ENCODE measurements around the gene AMN1. TPM values are rescaled to one million over a fixed set of nuclear protein-coding genes. Genes with fewer than 3 reads are reported as not detected.
A peak's percentile ranks its signal among the peaks of the same experiment; 100 is the strongest.

AMN1 gene
- polyA plus RNA-seq, 1 donor: 22.3 TPM

DNA sequence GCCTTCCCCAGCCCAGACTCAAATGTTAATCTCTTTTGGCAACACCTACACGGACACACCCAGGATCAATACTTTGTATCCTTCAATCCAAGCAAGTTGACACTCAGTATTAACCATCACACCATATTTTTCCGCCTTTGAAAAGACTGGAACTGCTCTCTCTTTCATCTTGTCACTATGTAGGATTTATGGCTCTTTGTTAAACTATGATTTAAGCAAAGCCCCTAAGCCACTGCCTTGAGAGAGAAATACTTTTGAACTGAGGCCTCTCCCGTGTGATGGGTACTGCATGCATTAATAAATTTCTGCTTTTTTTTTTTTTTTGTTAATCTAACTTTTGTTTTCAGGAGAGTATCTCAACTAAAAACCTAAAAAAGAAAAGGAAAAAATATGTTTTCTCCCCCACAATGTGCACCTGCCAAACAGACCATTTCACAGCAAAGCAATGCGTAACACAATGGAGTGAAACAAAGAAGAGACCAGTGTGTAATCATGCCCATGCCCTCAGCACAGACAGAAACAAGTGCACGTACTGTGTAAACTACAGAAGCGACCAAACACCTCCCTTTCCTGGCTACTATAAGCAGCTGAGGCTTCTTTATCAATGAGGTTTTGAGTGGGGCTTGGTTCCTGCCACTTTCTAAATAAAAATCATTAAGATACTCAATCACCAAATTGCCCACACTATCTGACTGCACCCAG is 97.6 kb downstream of the AMN1 start:
- no peak for DNase-seq

DNA sequence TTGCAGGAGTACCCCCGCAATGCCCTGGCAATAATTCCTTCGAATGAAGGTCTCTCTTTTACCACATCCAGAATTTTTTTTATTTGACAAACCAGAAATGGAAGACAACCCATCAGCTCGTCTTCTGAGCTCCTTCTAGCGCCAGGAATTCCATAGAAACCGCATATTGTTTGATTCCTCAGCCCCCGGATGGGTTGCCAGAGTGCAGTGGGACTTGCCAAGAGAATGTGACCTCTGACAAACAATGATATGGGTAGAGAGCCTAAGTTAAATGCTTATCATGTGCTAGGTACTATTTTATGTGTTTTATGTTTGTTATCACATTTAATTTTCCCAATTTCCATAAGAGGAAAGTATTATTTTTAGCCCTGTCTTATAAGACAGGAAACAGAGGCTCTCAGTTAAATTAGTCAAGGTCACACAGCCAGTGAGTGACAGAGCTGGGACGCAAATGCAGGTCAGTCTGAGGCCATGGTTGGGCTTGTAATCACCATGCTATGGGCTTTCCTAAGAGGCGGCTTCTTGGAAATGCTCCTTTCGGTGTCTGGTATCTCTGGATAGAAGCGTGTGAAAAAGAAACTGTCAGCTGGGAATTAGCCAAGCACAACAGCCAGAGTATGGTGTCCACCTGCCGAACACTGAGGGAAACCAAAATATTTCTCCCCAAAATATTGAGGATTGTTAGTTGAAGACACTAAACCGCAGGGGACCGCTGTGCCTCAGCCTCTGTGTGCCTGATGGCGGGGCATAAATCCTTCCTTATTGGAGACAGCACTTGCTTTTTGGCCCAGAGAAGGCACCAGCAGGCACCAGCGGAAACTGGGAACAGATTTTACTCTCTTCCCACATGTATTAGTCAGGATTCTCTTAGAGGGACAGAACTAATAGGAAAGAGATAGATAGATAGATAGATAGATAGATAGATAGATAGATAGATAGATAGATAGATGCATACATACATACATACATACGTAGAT is 98.8 kb downstream of the AMN1 start:
- peak; percentile 73 for DNase-seq

DNA sequence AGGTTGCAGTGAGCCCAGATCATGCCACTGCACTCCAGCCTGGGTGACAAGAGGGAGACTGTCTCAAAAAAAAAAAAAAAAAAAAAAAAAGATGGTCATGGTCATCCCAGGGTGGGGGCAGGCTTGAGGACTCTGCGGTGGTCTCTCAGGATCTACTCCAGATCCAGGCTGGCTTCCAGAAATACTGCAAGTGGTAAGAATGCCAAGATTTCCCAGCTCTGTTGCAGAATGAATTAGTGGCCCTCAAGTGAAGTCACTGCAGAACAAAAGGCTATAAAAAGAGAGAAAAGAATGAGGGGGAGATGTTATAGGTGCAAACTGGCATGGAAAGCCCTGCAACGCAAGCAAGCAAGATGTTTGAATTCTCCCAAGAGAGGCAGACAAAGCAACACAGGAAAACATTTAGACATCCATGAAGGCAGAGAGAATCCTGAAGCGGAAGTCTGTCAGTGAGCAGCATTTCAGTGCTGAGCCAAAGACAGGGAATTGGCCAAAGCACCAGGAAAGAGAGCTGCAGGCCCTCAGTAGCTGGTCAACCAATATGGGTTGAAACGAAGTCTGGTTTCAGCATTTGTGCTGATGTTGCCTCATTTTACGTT is 101.3 kb downstream of the AMN1 start:
- no peak for DNase-seq

DNA sequence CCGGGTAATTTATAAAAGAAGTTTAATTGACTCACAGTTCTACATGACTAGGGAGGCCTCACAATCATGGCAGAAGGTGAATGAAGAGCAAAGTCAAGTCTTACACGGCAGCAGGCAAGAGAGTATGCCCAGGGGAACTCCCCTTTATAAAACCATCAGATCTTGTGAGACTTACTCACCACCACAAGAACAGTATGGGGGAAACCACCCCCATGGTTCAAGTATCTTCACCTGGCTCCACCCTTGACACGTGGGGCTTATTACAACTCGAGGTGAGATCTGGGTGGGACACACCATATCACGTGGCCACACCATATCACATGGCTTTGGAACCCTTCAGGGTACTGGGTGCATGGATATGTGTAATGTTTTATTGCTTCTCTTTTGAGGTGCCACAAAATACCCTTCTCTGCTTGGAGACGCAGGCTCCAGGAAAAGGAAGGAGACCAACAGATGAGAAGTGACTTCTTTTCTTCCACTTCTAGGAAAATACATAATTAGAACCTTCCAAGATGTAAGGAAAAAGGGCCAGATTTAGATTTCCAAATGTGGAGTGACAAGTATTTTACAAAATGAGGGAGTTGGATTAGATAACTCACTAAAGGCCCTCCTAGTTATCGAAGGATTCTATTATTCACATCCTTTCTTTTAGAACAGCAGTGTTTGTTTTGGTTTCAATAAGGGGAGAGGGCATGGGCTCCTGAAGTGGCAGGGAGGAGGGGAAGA is 102.4 kb downstream of the AMN1 start:
- no peak for DNase-seq

DNA sequence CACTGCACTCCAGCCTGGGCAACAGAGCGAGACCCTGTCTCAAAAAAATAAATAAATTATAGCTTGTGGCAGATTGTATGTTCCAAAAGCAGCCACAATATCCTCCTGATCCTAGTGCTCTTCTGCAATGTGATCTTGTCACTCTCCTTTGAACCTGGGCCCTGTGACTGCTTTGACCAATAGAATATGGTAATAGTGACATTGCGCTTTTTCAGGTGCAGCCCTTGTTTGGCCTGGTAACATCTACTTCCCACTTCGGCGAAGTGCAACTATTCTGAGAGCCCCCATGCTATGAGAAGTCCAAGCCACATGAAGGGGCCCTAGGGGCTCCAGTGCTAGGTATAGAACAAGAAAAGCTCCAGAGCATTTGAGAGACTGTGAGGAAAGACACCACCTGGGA is 106.8 kb downstream of the AMN1 start:
- DNase-seq: no peak

Other genes with a start within 250 kb of the AMN1 start
- 35.9 TPM for gene DENND5B, start 137.9 kb downstream of the AMN1 start, polyA plus RNA-seq (ENCODE audit: insufficient read length)
- gene ETFBKMT, start 69.3 kb downstream of the AMN1 start, polyA plus RNA-seq (ENCODE audit: insufficient read length): 5.4 TPM
- 63.6 TPM for gene RESF1, start 230.4 kb upstream of the AMN1 start, polyA plus RNA-seq (ENCODE audit: insufficient read length)